GM21390 (cell line): Measurements from ENCODE around the gene GTF2H2C.
"Not testable (repeated sequence)": the region's sequence is repeated elsewhere in the genome, so short reads cannot be mapped to it uniquely, and the experiment has no call there.

Source experiments
- ATAC-seq: cut with Tn5 transposase; IDR thresholded peaks from one replicate; pipeline ENCODE4 v1.9.1; 2021; ENCODE audit not compliant: unreplicated experiment

GTF2H2C gene

DNA sequence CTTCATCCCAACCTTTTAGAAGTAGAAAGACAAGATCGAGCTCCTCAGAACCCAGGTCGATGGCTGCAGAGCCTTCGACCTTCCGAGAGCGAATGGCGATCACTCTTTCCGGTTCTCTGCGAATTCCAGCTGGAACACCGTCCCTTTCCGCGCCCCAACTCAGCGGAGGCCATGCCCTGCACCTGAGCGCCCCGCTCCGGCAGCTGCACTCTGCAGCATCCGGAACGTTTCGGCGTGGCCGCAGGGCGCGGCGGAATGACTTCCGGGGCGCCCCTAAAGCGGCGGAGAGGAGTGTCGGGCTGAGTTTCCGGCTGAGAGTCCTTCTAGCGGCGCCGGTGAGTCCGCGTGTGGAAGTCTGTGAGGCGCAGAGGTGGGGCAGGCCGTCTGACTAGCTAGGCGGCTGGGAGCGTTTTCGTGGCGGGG, at the start of gene GTF2H2C:
Gene GTF2H2C, plus strand, starts transcription at position 284 of the 423 bp plus-strand sequence. CDS start 4,942 bp downstream, outside the sequence.
- ATAC-seq: peak; percentile 99

DNA sequence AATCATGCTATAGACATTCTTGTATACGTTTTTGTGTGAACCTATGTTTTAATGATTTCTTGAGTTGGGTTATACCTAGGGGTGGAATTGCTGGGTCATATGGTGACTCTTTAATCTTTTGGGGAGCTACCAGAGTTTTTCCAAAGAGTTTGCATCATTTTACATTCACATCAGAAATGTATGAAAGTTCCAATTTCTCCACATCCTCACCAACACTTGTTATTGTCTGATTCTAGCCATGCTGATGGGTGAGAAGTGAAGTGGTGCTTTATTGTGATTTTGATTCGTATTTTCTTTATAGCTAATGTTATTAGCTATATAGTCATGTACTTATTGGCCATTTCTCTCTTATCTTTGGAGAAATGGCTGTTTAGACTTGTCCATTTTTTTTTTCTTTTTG, 49.3 kb upstream of the GTF2H2C start:
- ATAC-seq: no peak

DNA sequence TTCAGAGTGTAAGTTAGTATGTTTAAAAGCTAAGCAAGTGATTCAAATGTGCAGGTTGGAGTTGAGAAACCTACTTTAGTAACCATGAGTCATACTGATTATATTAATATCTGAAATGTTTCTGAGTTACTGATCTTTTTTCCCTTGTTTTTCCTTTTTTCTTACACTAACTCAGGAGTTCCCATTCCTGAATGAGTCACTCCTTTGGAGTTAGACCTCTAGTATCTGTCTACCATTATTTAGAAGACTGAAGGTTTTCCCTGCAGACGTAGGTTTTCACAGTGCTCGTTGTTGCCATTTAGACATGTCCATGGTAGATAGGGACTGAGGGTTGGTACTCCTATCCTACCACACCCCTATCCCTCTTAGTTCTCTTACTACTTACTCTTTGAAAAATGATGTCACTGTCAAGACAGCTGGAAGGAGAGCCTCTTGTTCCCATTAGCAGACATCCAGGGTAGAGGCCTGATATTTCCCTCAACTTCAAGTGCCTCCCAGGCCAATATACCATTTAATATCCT, 47.2 kb upstream of the GTF2H2C start:
- ATAC-seq: no peak

DNA sequence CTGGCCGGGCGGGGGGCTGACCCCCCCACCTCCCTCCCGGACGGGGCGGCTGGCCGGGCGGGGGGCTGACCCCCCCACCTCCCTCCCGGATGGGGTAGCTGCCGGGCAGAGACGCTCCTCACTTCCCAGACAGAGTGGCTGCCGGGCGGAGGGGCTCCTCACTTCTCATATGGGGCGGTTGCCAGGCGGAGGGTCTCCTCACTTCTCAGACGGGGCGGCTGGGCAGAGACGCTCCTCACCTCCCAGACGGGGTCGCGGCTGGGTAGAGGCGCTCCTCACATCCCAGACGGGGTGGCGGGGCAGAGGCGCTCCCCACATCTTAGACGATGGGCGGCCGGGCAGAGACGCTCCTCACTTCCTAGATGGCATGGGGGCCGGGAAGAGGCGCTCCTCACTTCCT, 44.4 kb upstream of the GTF2H2C start:
- not testable (repeated sequence) for ATAC-seq

DNA sequence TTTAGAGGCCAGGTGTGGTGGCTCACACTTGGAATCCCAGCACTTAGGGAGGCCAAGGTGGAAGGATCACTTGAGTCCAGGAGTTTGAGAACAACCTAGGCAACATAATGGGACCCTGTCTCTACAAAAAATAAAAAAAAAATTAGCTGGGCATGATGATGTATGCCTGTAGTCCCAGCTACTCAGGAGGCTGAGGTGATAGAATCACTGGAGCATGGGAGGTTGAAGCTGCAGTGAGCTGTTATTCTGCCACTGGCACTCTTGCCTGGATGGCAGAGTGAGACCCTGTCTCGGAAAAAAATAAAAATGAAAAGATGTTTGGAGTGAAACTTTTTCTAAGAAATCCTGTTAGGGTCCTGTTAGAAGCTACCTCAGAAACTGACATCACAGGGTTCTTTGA, 43.2 kb upstream of the GTF2H2C start:
- no peak for ATAC-seq

DNA sequence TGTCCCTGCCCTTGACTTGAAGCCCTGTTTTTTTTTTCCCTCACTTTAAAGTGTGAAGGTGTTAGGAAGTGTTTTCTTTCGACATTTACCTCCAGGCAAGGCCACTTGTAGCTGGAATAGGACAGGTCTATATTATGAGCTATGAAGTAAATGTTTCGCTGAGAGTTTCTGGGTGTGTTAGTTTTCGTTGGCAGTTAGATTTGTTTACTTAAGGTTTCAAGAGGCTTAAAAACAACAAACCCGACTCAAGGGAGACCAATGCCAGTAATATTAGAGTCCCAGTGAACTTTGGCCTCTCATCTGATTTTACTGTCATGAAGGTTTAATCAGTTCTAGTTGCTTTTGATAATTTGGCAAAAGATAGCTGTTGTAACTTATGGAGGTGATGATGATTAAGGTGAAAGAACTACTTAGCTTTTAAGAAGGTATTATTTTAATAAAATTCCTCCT, 42.2 kb upstream of the GTF2H2C start:
- ATAC-seq: no peak

DNA sequence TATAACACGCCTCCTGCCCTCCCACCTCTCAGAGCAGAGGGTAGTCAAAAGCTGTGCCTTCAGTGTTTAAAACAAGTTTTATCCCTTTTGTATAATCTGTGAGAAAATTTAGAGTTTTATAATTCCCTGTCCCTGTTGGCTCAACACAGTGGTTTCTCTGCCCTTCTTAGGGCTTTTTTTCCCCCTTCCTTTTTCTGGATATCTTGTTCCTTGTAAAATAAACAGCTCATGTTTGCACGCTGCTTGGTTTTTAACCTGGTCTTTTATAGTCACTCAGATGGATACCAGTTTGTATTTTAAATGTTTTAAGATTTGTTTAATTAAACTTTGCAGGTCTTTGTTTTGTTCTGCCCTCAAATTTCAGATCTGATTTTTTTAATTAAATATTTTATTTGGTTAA, 40.7 kb upstream of the GTF2H2C start:
- ATAC-seq: no peak

DNA sequence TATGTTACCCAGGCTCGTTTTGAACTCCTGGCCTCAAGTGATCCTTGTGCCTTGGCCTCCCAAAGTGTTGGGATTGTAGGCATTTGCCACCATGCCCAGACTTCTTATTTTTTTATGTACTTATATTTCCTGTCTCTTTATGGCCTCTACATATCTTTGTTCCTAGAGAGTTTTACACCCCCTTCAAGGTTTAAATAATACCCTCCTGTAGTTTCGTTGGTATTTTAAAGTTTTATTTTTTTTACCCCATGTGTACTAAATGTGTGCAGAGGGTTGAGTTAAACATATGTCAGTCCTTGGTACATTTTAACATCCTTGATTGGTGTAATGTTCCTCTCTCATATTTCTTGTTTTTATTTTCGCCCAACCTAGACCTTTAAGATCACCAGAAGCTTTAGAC, 38.0 kb upstream of the GTF2H2C start:
- no peak for ATAC-seq

DNA sequence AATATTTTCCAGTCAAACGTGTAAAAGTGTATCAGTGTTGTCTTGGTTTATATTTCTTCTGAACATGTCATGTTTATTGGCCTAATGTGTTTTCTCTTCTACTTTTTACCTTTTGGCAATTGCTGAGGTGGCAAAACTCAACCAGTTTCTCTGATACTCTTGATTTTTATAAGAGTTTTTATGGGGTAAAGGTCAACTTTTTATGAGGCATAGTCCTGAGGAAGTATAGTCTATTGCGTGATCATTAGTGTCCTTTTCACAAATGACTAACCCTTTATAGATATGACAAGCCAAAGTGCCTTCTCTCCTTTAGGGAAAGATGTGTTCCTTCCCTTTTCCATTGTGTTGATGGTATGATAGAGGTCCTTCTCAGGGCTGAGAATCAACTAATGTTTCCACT, 34.5 kb upstream of the GTF2H2C start:
- no peak for ATAC-seq

DNA sequence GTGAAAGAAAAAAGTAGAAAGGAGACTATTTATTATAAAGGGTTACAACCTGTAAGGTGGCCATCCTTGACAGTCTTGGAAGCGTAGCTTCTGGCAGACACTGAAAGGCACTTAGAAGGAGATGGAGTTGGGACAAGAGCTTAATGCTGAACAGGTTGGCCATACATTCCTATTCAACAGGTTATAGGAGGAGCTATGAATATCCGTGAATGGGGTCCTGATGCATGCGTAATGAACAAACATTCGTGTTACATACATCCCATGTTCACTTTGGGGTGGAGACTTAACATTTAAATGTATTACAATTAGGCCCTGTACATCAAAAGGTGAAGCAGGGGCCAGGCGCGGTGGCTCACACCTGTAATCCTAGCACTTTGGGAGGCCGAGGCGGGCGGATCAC, 33.3 kb upstream of the GTF2H2C start:
- ATAC-seq: no peak

DNA sequence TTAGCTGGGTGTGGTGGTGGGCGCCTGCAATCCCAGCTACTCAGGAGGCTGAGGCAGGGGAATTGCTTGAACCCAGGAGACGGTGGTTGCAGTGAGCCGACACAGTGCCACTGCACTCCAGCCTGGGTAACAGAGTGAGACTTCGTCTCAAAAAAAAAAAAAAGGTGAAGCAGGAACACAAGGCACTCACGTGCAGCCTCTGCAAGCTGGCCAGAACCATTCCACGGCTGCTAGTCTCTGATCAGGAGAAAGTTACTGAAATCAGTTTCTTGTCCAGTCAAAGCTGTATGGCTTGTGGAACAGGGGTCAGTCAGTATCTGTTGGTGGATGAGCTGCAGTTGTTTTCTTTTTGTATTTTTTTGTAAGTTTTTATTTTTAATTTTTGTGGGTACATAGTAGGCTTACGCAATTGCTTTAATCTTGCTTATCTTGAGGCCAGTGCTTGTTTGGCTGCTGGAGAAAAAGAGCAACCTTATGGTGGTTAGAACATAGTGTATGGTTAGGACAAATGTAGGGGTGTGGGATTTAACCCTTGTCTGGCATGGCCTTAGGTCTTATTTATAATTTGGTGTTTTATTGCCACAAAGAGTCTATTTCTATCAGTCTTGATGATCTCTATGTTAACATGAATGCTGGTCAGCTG, 32.7 kb upstream of the GTF2H2C start:
- no peak for ATAC-seq

DNA sequence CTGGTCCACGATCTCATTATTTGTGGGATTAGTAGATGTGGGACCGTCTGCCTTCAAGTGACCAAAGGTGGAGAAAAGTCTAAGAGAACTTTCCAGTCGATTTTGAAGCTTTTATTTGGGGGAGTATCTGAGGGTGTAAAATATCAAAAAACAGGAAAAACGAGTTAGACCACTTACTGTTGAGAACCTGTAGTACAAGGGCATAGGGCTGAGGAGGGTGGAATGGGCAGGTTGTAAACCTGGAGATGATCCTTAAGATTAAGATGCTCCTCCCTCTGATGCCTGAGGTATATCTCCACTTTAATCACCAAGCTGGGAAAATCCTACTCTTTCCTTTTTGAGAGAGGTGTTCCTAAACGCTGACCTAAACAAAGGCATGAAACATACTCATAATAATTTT, 32.0 kb upstream of the GTF2H2C start:
- ATAC-seq: no peak

DNA sequence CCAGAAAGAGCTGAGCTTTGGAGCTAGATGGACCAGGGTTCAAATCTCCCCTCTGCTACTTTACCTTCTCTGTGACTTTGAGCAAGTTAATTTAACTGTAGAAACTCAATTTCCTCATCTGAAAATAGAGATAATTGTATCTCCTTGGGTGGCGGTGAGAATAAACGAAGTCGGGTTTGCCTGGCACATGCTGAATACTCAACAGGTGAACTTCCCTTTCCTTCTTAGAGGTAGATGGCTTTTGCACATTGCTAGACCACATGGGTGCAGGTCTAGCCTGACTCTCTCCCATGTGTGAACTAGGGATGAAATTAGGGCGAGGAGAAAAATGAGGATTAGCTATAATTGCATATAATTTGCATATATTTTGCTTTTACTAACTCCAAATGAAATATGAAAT, 31.4 kb upstream of the GTF2H2C start:
- ATAC-seq: no peak

DNA sequence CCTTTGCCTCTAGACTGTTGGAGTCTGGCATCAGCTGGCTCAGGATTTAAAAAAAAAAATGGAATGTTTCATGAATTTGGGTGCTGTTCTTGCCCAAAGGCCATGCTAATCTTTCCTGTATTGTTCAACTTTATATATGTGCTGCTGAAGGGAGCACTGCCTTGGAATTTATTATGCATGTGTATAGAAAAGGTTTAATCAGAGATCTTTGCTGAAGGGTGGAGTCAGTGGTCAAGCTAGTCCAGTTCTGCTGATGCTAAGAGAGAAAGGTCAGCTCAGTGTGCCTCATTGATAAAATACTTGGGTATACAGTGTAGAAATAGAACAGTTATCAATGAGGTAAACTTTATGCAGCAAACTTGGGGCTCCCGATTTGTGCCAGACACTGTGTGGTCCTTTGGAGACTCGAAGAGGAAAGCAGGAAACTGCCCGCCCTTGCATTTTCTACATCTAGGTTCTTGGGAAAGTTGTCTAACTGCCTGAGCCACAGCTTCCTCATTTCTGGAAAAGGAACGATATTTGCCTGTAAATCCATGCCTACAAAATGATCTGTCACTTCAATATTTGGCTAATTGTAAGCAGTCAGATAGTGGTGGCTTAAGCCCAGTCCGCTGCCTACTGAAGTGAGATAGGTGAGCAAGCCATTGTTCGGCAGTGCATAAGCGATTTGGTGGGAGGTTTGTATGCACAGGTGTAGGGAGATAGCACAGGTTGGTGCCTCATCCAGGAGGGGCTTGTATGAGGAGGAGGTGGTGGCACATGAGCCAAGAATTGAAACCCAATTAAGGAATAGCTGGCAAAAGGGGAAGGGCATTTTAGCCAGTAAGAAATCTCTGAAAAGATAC, 29.2 kb upstream of the GTF2H2C start:
- no peak for ATAC-seq

DNA sequence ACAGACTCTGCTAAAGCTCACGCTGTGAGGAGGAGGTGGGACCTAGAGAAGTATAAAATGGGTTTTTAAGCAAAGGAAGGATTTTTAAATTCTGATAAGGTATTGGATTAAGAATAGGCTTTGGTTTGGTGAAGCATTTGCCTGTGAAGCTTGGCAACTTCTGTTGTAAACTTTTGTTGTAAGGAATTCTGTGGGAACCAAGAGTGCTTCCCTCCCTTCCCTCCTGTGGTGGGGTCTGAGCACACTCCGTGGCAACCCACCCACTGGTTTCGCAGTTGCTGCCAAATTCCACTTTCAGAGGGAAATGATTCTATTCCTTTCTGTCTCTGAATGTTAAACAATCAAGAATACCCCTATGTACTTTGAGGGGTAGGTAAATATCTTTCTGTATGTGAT, 28.6 kb upstream of the GTF2H2C start:
- no peak for ATAC-seq

DNA sequence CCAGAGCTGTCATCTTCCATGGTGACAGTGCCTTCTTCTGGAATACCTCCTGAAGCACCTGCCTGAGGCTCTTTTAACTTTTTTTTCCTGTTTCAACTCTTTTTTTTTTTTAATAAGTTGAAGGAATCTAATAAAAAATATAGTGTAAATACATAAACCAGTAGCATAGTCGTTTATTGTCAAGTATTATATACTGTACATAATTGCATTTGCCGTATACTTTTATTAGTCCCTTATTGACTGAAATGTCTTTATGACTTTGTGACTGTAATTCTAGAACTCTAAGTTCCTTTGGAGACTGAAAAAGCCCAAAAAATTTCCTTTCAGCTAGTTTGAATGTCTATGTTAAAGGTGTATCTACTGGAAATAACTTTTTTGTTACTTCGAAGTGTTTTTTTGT, 22.1 kb upstream of the GTF2H2C start:
- ATAC-seq: not testable (repeated sequence)

DNA sequence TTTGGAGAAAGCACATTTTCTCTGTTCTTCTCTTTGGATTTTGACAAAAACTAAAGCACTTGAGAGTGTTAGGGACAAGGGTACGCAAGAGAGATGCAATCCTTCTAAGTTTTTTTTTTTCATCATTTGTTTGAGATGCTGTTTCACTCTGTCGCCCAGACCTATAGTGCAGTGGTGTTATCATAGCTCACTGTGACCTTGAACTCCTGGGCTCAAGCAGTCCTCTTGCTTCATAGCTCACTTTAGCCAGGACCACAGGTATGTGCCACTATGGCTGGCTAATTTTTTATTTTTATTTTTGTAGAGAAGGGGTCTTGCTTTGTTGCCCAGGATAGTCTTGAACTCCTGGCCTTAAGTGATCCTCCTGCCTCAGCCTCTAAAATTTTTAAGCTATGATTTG, 21.3 kb upstream of the GTF2H2C start:
- not testable (repeated sequence) for ATAC-seq

DNA sequence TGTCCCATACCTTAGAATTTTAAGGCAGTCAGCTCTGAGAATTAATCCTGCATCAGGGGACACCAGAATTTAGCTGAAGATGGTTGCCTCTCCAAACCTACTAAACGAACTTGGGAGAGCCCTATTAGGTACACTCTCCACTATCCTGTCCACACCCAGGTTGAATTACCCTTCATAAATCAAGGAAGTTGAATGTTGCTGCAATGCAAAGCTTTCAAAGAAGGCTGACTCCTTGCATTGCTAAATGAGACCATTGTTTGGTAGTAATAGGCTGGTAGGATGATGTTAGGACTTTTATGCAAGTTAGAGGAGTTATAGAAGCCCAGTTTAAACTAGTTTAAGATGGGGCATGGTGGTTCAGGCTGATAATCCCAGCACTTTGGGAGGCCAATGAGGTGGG, 18.6 kb upstream of the GTF2H2C start:
- not testable (repeated sequence) for ATAC-seq

DNA sequence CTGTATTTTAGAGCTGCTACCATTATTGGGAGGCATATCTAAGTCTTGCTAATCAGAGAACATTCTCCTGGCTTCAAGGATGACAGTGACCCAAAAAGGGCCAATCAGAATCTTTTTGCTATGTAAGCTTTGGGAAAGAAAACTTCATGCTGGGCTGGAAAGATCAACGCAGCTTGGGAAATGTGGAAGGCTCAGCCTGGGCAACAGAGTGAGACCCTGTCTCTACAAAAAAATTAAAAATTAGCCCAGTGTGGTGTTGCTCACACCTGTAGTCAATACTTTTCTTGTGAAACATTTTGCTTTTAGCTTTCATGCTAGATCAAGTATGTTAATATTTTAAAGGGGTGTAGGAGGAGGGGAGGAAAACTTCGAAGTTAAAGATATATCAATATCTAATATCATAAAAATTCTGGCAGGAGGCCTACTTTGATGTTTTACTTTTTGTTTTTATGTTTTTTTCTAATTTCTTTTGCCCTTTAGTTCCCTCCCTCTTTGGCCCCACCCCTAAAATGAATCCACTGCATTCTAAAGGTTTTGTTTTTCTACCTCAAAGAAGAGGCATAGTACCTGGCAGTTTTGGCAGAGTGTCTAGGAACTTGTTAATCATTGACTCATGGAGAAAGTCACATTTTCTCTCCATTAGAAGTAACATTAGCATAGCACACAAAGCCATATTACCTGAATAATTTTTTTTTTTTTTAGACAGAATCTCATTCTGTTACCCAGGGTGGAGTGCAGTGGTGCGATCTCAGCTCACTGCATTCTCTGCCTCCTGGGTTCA, 17.0 kb upstream of the GTF2H2C start:
- ATAC-seq: not testable (repeated sequence)

DNA sequence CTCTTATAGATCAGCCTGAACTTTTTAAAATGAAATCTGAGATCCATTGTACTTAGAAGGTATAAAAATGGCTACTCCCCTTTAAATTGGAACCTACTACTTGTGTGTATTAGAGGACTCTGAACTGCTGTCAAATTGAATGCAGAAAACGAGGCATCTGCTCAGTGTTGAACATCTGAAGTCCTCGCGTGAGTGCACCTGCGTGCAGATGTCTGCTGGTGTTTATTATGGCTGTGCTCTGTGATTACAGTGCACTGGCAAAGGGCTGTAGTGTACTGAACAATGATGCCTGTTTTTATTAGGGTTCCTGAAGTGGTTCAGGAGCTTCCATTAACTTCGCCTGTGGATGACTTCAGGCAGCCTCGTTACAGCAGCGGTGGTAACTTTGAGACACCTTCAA, 15.4 kb upstream of the GTF2H2C start:
- ATAC-seq: not testable (repeated sequence)
